ENCODE measurements around the gene BEND3. TPM values are rescaled to one million over a fixed set of nuclear protein-coding genes. Genes with fewer than 3 reads are reported as not detected.

Gene BEND3
- total and polyA plus RNA-seq, 11 donors, result 0.30 to 2.0 (median 1.3) TPM

DNA sequence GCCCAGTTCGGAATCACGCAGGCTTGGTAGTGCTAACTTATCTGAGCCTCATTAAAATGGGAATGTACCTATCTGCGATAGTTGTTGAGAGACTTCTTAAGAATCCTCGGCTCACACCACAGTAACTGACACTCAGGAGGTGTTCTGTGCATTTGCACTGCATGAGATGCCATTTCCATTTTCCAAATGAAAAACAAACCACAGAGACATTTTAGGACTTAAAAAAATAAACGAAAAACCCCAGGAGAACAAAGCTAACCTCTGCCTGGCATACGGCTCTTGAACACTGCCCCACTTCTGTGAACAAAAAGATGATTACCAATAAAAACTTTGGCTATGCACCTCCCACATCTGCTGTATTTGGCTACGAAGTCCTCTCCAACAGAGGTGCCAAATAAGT, 37.6 kb downstream of the BEND3 start:
- Histone ChIP-seq H3K27me3 (no peaks in the 10 kb centered on the region), H3K36me3 (no peaks in the 10 kb centered on the region), H3K9me3 (no peaks in the 10 kb centered on the region), H3K4me3 (no peak overlapping the region), H3K4me1 (peaks cover 0 to 3% (median 0%) of the 10 kb centered on the region in 12 donors), H3K27ac (no peak overlapping the region)
- DNase-seq, result no peak
- no peak for ATAC-seq
- 86 to 90% (median 87%) methylated on average over 7 of the region's 7 CpGs for WGBS, 4 donors
- TF ChIP-seq POLR2A (IDR thresholded peaks at IDR 0.05), result no peak
- TF ChIP-seq, protein P1, sequence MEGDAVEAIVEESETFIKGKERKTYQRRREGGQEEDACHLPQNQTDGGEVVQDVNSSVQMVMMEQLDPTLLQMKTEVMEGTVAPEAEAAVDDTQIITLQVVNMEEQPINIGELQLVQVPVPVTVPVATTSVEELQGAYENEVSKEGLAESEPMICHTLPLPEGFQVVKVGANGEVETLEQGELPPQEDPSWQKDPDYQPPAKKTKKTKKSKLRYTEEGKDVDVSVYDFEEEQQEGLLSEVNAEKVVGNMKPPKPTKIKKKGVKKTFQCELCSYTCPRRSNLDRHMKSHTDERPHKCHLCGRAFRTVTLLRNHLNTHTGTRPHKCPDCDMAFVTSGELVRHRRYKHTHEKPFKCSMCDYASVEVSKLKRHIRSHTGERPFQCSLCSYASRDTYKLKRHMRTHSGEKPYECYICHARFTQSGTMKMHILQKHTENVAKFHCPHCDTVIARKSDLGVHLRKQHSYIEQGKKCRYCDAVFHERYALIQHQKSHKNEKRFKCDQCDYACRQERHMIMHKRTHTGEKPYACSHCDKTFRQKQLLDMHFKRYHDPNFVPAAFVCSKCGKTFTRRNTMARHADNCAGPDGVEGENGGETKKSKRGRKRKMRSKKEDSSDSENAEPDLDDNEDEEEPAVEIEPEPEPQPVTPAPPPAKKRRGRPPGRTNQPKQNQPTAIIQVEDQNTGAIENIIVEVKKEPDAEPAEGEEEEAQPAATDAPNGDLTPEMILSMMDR (IDR thresholded peaks at IDR 0.05), result no peak
- intact Hi-C loops (cut with DNase I), result no loop called here

DNA sequence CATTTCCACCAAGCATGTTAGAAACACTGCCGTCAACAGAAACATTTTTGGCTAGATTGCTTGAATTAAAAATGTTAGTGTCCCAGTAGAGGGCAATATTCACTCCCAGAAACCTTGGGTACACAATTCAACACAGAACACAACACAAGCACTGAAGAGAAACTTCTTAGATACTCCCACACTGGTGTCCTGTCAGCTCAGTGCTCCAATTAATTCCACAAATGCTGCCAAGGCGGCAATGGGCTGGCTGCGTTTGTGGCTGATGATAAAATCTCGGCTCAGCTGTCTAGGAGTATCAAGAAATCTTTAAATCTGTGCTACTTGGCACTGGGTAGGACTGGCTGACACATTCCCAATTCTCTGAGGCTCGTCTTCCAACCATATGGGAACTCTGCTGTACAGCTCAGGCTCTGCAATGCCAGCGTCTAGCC, 39.3 kb downstream of the BEND3 start:
- no peak for DNase-seq
- H3K4me3 ChIP-seq, result no peak overlapping the region
- no peaks in the 10 kb centered on the region for H3K9me3 ChIP-seq
- ATAC-seq, result no peak
- H3K4me1 ChIP-seq, result no peaks in the 10 kb centered on the region
- 63 to 77% (median 73%) methylated on average over 6 of the region's 6 CpGs for WGBS, 4 donors
- no peak for TF ChIP-seq POLR2A (IDR thresholded peaks at IDR 0.05)
- TF ChIP-seq, protein P1 (IDR thresholded peaks at IDR 0.05), result peak in 6 of 12 donors; percentile 7 to 29 (median 19)
- H3K36me3 ChIP-seq, result no peaks in the 10 kb centered on the region
- H3K27me3 ChIP-seq, result no peaks in the 10 kb centered on the region
- no peak overlapping the region for H3K27ac ChIP-seq
- intact Hi-C loops (cut with DNase I), result no loop called here

DNA sequence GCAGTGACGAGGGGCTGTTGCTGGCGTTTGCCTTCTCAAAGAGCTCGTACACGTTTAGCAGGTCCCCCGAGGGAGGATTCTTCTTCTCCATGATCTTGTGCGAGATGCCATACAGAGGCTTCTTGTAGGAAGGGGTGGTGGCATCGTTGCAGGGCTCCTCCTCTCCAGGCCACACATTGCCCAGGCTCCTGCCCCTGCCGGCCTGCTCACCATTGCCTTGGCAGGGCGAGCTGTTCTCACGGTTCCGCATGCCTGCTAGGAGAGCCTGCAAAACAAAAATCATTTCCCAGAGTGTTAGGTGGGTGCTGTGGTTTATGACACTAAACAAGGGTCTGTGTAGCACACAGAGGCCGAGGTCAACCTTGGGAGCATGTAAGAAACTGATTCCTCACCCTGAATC, 44.6 kb downstream of the BEND3 start:
- H3K9me3 ChIP-seq, result no peaks in the 10 kb centered on the region

DNA sequence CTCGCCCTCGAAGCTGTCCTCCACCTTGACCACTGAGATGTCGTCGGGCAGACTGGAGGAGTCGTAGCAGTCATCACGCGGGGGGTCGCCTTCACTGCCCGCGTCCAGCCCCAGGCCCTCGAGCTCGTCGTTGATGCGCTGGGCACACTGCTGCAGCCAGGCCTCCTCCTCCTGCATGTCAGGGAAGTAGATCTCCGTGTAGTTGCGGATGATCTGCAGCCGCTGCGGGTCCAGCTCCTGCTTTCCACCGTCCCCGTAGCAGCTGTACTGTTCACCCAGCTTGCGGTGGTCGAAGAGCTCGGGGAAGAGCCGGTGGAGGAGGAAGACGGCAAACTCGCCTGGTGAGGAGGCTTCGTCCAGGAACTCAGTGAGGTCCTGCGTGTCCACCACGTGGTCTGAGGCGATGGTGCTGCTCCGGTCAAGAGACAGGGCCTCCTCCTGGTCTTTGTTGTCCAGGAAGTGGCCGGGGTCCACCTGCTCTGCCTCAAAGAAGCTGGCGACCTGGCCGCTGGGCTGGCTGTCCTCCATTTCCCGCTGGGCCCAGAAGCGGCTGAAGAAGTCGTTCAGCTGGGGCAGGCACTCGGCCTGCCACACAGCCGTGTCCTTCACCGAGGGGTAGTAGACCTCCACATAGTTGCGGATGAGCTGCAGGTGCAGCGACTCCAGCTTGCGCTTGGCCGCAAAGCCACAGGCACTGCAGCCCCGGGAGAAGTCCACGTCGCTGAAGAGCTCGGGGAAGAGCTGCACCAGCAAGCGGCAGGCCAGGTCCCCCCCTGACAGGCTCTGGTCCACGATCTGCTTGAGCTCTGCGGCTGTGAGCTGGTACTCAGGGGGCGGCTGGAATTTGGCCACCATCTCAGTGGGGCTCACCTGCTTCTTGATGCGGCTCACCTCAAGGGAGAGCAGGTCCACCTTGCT, 45.4 kb downstream of the BEND3 start:
- WGBS, 4 donors, result 94 to 98% (median 97%) methylated on average over 42 to 53 of the region's 53 CpGs
- peaks cover 0 to 5% (median 2%) of the 10 kb centered on the region in 12 donors for H3K4me1 ChIP-seq
- H3K27me3 ChIP-seq, result no peaks in the 10 kb centered on the region
- no peak for DNase-seq
- H3K36me3 ChIP-seq, result peaks cover 0 to 16% (median 0%) of the 10 kb centered on the region in 9 donors
- H3K4me3 ChIP-seq, result no peak overlapping the region
- no peak for ATAC-seq
- intact Hi-C loops (cut with DNase I), result no loop called here
- TF ChIP-seq, protein P1 (IDR thresholded peaks at IDR 0.05), result no peak
- no peak for TF ChIP-seq POLR2A (IDR thresholded peaks at IDR 0.05)
- H3K9me3 ChIP-seq, result no peaks in the 10 kb centered on the region
- H3K27ac ChIP-seq, result no peak overlapping the region

More for the DNA sequence above, 44.6 kb downstream of the BEND3 start:
- Histone ChIP-seq H3K27ac (no peak overlapping the region), H3K4me1 (no peaks in the 10 kb centered on the region), H3K27me3 (no peaks in the 10 kb centered on the region), H3K4me3 (no peak overlapping the region), H3K36me3 (peaks cover 0 to 16% (median 0%) of the 10 kb centered on the region in 9 donors)
- TF ChIP-seq, protein P1 (IDR thresholded peaks at IDR 0.05), result no peak
- TF ChIP-seq POLR2A (IDR thresholded peaks at IDR 0.05), result no peak
- no peak for DNase-seq
- intact Hi-C loops (cut with DNase I), result no loop called here
- no peak for ATAC-seq
- 88 to 94% (median 92%) methylated on average over 12 of the region's 12 CpGs for WGBS, 4 donors
